Left forelimb (tissue), 1 donor: ENCODE data around the gene MAMDC2.

ENCODE experiments used
- DNase-seq: peaks from one replicate; pipeline ENCODE4 v3.0.0-alpha.2; 2018; ENCODE audit warnings: low spot score

The MAMDC2 gene

GRCh38 chr9:70135176-70135575 is 91.5 kb downstream of the MAMDC2 start:
- DNase-seq, result no peak

- no peak for DNase-seq
These were observed 93.0 kb downstream of the MAMDC2 start for GRCh38 chr9:70136632-70137031.

GRCh38 chr9:70137577-70137976 is 93.9 kb downstream of the MAMDC2 start:
- DNase-seq, result no peak

- DNase-seq, result no peak
These were observed 98.5 kb downstream of the MAMDC2 start for GRCh38 chr9:70142101-70142500.

- DNase-seq, result no peak
These were observed 99.9 kb downstream of the MAMDC2 start for GRCh38 chr9:70143394-70144130.

- no peak for DNase-seq
These were observed 100.5 kb downstream of the MAMDC2 start for GRCh38 chr9:70144131-70144503.

GRCh38 chr9:70145981-70146380 is 102.3 kb downstream of the MAMDC2 start:
- no peak for DNase-seq

GRCh38 chr9:70147196-70147595 is 103.5 kb downstream of the MAMDC2 start:
- DNase-seq, result no peak

GRCh38 chr9:70147651-70148050 is 104.0 kb downstream of the MAMDC2 start:
- DNase-seq, result no peak

- no peak for DNase-seq
These were observed 108.7 kb downstream of the MAMDC2 start for GRCh38 chr9:70152350-70152749.

GRCh38 chr9:70156729-70157128 is 113.1 kb downstream of the MAMDC2 start:
- DNase-seq, result no peak

- no peak for DNase-seq
These were observed 116.0 kb downstream of the MAMDC2 start for GRCh38 chr9:70159630-70160029.

GRCh38 chr9:70160686-70161600 is 117.3 kb downstream of the MAMDC2 start:
- no peak for DNase-seq

- no peak for DNase-seq
These were observed 121.5 kb downstream of the MAMDC2 start for GRCh38 chr9:70165006-70165602.

GRCh38 chr9:70168521-70168920 is 124.9 kb downstream of the MAMDC2 start:
- DNase-seq, result no peak

- no peak for DNase-seq
These were observed 125.6 kb downstream of the MAMDC2 start for GRCh38 chr9:70169222-70169621.

GRCh38 chr9:70170151-70170790 is 126.6 kb downstream of the MAMDC2 start:
- DNase-seq, result no peak

- no peak for DNase-seq
These were observed 128.9 kb downstream of the MAMDC2 start for GRCh38 chr9:70172532-70172931.

GRCh38 chr9:70177121-70177520 is 133.5 kb downstream of the MAMDC2 start:
- no peak for DNase-seq

GRCh38 chr9:70192707-70193106 is 149.1 kb downstream of the MAMDC2 start:
- DNase-seq, result no peak

- DNase-seq, result no peak
These were observed 151.8 kb downstream of the MAMDC2 start for GRCh38 chr9:70195456-70195855.
